H1 (cell line): ENCODE measurements around the gene LRRTM3. TPM values are rescaled to one million over a fixed set of nuclear protein-coding genes. Genes with fewer than 3 reads are reported as not detected.
A peak's percentile ranks its signal among the peaks of the same experiment; 100 is the strongest.

ENCODE experiments used
- BACH1 ChIP-seq: IDR thresholded peaks from 2 replicates; pipeline ENCODE4 v1.6.1; 2012; ENCODE audit warnings: low read length, improper control_type of control experiment
- CBX5 ChIP-seq: fragments of 300-800, 300-1000 bp; sonication (generic); IDR thresholded peaks from 2 replicates; pipeline ENCODE4 v1.7.1; 2016; ENCODE audit warnings: antibody characterized with exemption, low read length, low read depth
- CEBPB ChIP-seq: IDR thresholded peaks from 2 replicates; pipeline ENCODE4 v1.6.1; 2012; ENCODE audit warnings: low read depth, low read length
- CHD1 ChIP-seq: IDR thresholded peaks from 2 replicates; pipeline ENCODE4 v1.6.1; 2012; ENCODE audit warnings: low read depth, low read length, improper control_type of control experiment
- EP300 ChIP-seq, 2 experiments: IDR thresholded peaks; 1 replicate in 1 of 2; 2 replicates in 1 of 2; pipeline ENCODE4 v1.6.1; 2011 to 2012; ENCODE audit warnings: low read depth in 2 of 2, low read length in 2 of 2, mild to moderate bottlenecking in 2 of 2, borderline replicate concordance in 1 of 2, inconsistent platforms in 1 of 2, moderate library complexity in 1 of 2
- GTF2F1 ChIP-seq: IDR thresholded peaks from 2 replicates; pipeline ENCODE4 v1.6.1; 2012; ENCODE audit warnings: low read depth, low read length, improper control_type of control experiment, borderline replicate concordance
- HDAC2 ChIP-seq, 2 experiments: fragments of 300-600 bp in 1 of 2; sonication (generic) in 1 of 2; IDR thresholded peaks; 2 replicates each; pipeline ENCODE4 v1.6.1; 2011 to 2012; ENCODE audit warnings: low read depth in 2 of 2, low read length in 2 of 2, mild to moderate bottlenecking in 2 of 2, moderate library complexity in 2 of 2, borderline replicate concordance in 1 of 2, inconsistent platforms in 1 of 2
- JUN ChIP-seq: IDR thresholded peaks from 2 replicates; pipeline ENCODE4 v1.6.1; 2011; ENCODE audit warnings: low read depth, mild to moderate bottlenecking, improper control_type of control experiment, low read length
- JUND ChIP-seq: IDR thresholded peaks from 2 replicates; pipeline ENCODE4 v1.6.1; 2011; ENCODE audit warnings: mild to moderate bottlenecking, improper control_type of control experiment, low read length
- KDM1A ChIP-seq: fragments of 200-600, 300-600 bp; sonication (generic); IDR thresholded peaks from 2 replicates; pipeline ENCODE4 v1.7.1; 2016; ENCODE audit warnings: mild to moderate bottlenecking, low read length, borderline replicate concordance
- KDM4A ChIP-seq: IDR thresholded peaks from one replicate; pipeline ENCODE4 v1.7.1; 2012; ENCODE audit warnings: low read depth, mild to moderate bottlenecking, moderate library complexity, low read length, inconsistent platforms; ENCODE audit not compliant: severe bottlenecking
- NRF1 ChIP-seq: IDR thresholded peaks from 2 replicates; pipeline ENCODE4 v1.6.1; 2011; ENCODE audit warnings: mild to moderate bottlenecking, low read depth, low read length, improper control_type of control experiment
- PHF8 ChIP-seq: fragments of 200-600 bp; sonication (generic); conservative IDR thresholded peaks from 2 replicates; pipeline ENCODE4 v1.7.1; 2012; ENCODE audit warnings: low read depth, mild to moderate bottlenecking, inconsistent platforms, low read length, moderate library complexity
- POLR2A ChIP-seq, 2 experiments: IDR thresholded peaks; 1 replicate in 1 of 2; 2 replicates in 1 of 2; pipeline ENCODE4 v1.6.1; 2011; ENCODE audit warnings: low read depth in 2 of 2, low read length in 2 of 2, mild to moderate bottlenecking in 2 of 2; ENCODE audit errors: control extremely low read depth in 1 of 2
- POU5F1 ChIP-seq: IDR thresholded peaks from 2 replicates; pipeline ENCODE4 v1.6.1; 2011; ENCODE audit warnings: low read depth, mild to moderate bottlenecking, low read length, moderate library complexity
- RNF2 ChIP-seq: fragments of 200-900, 300-1000 bp; sonication (generic); IDR thresholded peaks from 2 replicates; pipeline ENCODE4 v1.7.1; 2016; ENCODE audit warnings: borderline replicate concordance, low read depth, mild to moderate bottlenecking, antibody characterized with exemption, low read length; ENCODE audit not compliant: poor library complexity, severe bottlenecking; ENCODE audit errors: missing control alignments
- SAP30 ChIP-seq: fragments of 300-600 bp; sonication (generic); IDR thresholded peaks from 2 replicates; pipeline ENCODE4 v1.7.1; 2012; ENCODE audit warnings: low read length, moderate library complexity, mild to moderate bottlenecking, inconsistent platforms; ENCODE audit not compliant: insufficient read depth, insufficient replicate concordance
- SIX5 ChIP-seq: IDR thresholded peaks from 2 replicates; pipeline ENCODE4 v1.6.1; 2011; ENCODE audit warnings: mild to moderate bottlenecking, low read depth, low read length
- SP2 ChIP-seq: IDR thresholded peaks from 2 replicates; pipeline ENCODE4 v1.6.1; 2012; ENCODE audit warnings: mild to moderate bottlenecking, low read length, inconsistent platforms
- TAF1 ChIP-seq: IDR thresholded peaks from 2 replicates; pipeline ENCODE4 v1.6.1; 2011; ENCODE audit warnings: mild to moderate bottlenecking, low read depth, low read length
- TAF7 ChIP-seq: optimal IDR thresholded peaks from 2 replicates; pipeline ENCODE3; 2011; ENCODE audit warnings: low read depth, mild to moderate bottlenecking, inconsistent platforms, low read length, moderate library complexity, borderline replicate concordance
- TBP ChIP-seq: IDR thresholded peaks from 2 replicates; pipeline ENCODE4 v1.6.1; 2011; ENCODE audit warnings: low read depth, low read length, improper control_type of control experiment
- YY1 ChIP-seq: IDR thresholded peaks from 2 replicates; pipeline ENCODE4 v1.6.1; 2011; ENCODE audit warnings: low read depth, mild to moderate bottlenecking, low read length
- ZNF274 ChIP-seq: IDR thresholded peaks from 2 replicates; pipeline ENCODE4 v1.7.0; 2012; ENCODE audit warnings: low read length, borderline replicate concordance; ENCODE audit errors: extremely low read depth
- polyA plus RNA-seq, 7 experiments: library from polyadenylated mRNA; depleted of rRNA in 3 of 7; stranded (reverse) in 5 of 7; unstranded in 2 of 7; fragments of >200 nt in 5 of 7; fragments of 200-250 nt in 2 of 7; gene quantifications; 1 replicate in 5 of 7; 2 replicates in 1 of 7; 4 replicates in 1 of 7; pipeline versions ENCODE4 v1.2.1 to v1.2.3, GENCODE V29; 2011 to 2013; ENCODE audit warnings: missing spikeins in 2 of 7, mixed read lengths in 2 of 7
- total RNA-seq: library from RNA; stranded (reverse); fragmentation: NEBNext Ultra II Directional; extraction: Animal tissue kit (Norgen Biotek cat#: 25700); gene quantifications from 2 replicates; pipeline ENCODE4 v1.2.1, GENCODE V29; 2021

The LRRTM3 gene
- total and polyA plus RNA-seq, 2 of the 8 experiments (the other 6 are each of a cell fraction or from before 2014, with no cell fraction given) = 0.33 to 0.48 TPM

DNA sequence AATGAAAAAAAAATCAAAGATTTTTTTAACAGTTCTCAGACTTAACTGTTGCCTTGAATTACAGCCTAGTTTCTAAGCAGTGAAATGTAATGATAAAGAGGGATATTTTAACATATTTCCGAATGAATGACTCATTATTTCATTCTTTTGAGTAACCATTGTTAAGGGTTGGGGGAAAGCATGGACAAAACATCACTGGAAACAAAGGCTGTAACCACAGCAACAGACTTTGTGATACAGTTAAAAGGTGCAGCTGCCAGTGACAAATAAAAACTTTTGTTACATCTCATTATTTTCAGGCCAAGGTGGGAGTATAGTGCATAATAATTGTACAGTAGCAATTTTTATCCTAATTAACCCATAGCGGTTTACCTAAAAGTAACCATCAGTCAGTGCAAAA lies 172.6 kb downstream of the LRRTM3 start (continued):
- TF ChIP-seq EP300 (IDR thresholded peaks at IDR 0.05; ENCODE audit: borderline replicate concordance in 1 of 2, low read depth in 2 of 2, low read length in 2 of 2) = peak in 1 of 2 experiments; percentile 11; a peak in 1 of 3 replicates
- TF ChIP-seq SIX5 = no peak
- no peak for TF ChIP-seq POU5F1
- no peak for TF ChIP-seq RNF2
- no peak for TF ChIP-seq ZNF274
- no peak for TF ChIP-seq YY1
- 0 out of 2 replicates have a peak, but pooled peaks have one; percentile 16 for TF ChIP-seq JUN
- TF ChIP-seq NRF1 = no peak
- TF ChIP-seq TAF7 = no peak
- no peak for TF ChIP-seq POLR2A (IDR thresholded peaks at IDR 0.05; ENCODE audit: control extremely low read depth in 1 of 2, low read depth in 2 of 2, low read length in 2 of 2)
- no peak for TF ChIP-seq TBP
- TF ChIP-seq BACH1 = no peak
- TF ChIP-seq PHF8 = no peak
- TF ChIP-seq TAF1 = no peak
- no peak for TF ChIP-seq HDAC2 (IDR thresholded peaks at IDR 0.05; ENCODE audit: borderline replicate concordance in 1 of 2, low read depth in 2 of 2, low read length in 2 of 2)
- peak; percentile 65; the same call in 1 of the 2 replicates for TF ChIP-seq JUND
- no peak for TF ChIP-seq KDM4A
- no peak for TF ChIP-seq CBX5
- 0 out of 2 replicates have a peak, but pooled peaks have one; percentile 8 for TF ChIP-seq CEBPB
- TF ChIP-seq SAP30 = no peak
- TF ChIP-seq SP2 = no peak
- TF ChIP-seq CHD1 = no peak
- TF ChIP-seq GTF2F1 = no peak
- no peak for TF ChIP-seq KDM1A
